GM12864 (cell line): ENCODE data around the gene MX1.

Experiments used
- DNase-seq: peaks from one replicate; pipeline ENCODE4 v3.0.0-alpha.2; 2011; ENCODE audit warnings: low read depth
- H3K4me3 ChIP-seq: 2 replicates; pipeline ENCODE4 v1.5.1; 2011; ENCODE audit warnings: mild to moderate bottlenecking, low read depth, low read length, control low read depth
- TF ChIP-seq, protein P1 (sequence below): IDR thresholded peaks from 2 replicates; pipeline ENCODE4 v1.5.1; 2011; ENCODE audit warnings: low read depth, mild to moderate bottlenecking, moderate library complexity, low read length, control low read depth, inconsistent platforms; ENCODE audit errors: missing control alignments

Gene MX1

DNA sequence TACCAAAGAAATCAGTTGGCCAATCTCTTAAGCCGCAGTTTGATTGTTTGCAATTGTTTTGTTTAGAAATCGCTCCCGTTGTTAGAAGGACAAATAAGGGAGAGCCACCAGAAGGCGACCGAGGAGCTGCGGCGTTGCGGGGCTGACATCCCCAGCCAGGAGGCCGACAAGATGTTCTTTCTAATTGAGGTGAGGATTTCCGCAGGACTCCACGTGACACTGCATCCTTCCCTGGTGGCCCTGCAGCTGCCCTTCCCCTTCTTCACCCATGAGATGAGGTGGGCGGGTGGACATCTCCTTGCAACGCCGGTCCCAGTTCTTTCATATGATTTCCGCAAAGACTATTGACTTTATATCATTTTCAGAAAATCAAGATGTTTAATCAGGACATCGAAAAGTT, 27.2 kb upstream of the MX1 start:
- no peak for DNase-seq
- TF ChIP-seq, protein P1, sequence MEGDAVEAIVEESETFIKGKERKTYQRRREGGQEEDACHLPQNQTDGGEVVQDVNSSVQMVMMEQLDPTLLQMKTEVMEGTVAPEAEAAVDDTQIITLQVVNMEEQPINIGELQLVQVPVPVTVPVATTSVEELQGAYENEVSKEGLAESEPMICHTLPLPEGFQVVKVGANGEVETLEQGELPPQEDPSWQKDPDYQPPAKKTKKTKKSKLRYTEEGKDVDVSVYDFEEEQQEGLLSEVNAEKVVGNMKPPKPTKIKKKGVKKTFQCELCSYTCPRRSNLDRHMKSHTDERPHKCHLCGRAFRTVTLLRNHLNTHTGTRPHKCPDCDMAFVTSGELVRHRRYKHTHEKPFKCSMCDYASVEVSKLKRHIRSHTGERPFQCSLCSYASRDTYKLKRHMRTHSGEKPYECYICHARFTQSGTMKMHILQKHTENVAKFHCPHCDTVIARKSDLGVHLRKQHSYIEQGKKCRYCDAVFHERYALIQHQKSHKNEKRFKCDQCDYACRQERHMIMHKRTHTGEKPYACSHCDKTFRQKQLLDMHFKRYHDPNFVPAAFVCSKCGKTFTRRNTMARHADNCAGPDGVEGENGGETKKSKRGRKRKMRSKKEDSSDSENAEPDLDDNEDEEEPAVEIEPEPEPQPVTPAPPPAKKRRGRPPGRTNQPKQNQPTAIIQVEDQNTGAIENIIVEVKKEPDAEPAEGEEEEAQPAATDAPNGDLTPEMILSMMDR: no peak
- H3K4me3 ChIP-seq: no peak overlapping the region

DNA sequence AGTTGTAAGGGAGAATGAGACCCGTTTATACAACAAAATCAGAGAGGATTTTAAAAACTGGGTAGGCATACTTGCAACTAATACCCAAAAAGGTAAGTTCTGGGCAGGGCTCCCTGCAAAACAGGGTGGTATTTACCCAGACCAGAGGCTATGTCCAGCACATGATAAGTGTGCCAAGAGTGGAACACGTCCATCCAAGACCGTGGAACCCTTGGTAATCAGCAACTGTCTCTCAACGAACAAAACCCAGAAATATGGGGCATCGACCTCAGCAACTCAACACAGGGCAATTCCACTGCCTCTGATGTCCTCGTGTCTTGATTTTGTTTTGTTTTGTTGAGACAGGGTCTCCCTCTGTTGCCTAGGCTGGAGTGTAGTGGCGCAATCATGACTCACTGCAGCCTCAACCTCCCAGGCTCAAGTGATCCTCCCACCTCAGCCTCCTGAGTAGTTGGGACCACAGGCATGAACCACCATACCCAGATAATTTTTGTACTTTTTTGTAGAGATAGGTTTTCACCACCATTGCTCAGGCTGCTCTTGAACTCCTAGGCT, 26.7 kb upstream of the MX1 start:
- DNase-seq: no peak
- TF ChIP-seq, protein P1: no peak
- no peak overlapping the region for H3K4me3 ChIP-seq

DNA sequence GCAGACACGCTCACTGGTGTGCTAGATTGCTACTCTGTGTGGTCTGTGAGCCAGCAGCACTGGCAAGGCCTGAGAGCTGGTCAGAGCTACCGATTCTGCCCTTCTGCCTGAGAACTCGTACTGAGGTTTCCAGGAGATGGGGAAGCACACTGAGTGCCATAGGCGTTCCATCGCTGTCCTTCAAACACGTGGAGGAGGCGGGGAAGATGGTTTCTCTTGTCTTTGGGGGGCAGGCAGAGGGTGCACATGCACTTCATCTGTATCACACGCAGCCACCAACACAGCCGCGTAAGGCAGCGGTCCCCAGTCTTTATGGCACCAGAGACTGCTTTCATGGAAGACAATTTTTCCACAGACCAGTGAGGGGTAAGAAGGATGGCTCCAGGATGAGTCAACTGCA, 23.8 kb upstream of the MX1 start:
- H3K4me3 ChIP-seq: no peak overlapping the region
- TF ChIP-seq, protein P1: no peak
- no peak for DNase-seq

DNA sequence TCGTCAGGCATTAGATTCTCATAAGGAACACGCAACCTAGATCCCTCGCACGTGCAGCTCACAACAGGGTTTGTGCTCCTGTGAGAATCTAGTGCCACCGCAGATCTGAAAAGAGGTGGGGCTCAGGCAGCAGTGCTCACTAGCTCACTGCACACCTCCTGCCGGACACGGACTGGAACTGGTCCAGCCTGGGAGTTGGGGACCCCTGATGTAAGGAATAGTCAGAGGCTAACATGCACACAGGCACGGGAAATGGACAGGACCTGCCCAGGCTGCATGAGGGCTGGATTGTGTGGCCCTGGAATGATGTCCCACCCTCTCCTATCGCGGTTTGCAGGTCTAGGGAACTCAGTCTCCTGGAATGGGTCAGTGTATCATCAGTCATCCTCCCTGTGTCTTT, 23.2 kb upstream of the MX1 start:
- TF ChIP-seq, protein P1: no peak
- no peak overlapping the region for H3K4me3 ChIP-seq
- DNase-seq: no peak

DNA sequence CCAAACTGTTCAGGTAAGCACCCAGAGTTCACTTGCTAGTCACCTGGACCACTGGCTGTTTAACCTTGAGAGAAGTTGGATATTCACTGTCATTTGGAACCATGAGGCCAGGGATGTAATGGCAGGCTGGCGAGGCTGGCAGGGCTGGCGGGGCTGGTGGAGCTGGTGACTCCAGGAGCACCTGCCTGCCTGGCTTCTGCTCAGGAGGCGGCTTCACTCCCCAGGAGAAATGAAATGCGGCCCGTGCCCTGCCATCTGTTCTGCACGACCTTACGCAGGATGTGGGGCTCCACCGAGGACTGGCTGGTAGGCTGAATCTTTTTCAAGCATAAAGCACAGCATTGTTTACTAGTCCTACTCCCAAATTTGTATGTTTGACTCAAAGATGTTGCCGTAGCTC, 22.7 kb upstream of the MX1 start:
- TF ChIP-seq, protein P1: no peak
- no peak for DNase-seq
- no peak overlapping the region for H3K4me3 ChIP-seq

DNA sequence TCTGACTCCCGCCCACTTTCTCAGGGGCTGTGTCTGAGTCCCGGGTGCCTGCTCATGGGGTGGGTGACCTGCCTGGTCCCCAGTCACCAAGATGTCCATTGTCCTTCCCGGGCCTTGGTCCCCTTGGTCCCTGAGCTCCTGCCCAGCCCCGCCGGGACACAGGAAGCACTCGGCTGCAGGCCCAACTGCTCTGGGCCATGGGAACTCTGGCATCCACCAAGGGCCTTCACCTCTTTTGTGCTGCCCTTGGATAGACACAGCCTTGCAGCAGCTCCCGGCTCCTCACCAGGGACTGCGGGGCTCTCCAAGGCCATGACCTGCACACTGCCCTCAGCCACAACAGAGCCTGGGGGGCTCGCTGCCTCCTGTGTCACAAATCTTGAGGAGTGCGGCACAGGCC, 22.1 kb upstream of the MX1 start:
- TF ChIP-seq, protein P1: no peak
- DNase-seq: no peak
- no peak overlapping the region for H3K4me3 ChIP-seq

DNA sequence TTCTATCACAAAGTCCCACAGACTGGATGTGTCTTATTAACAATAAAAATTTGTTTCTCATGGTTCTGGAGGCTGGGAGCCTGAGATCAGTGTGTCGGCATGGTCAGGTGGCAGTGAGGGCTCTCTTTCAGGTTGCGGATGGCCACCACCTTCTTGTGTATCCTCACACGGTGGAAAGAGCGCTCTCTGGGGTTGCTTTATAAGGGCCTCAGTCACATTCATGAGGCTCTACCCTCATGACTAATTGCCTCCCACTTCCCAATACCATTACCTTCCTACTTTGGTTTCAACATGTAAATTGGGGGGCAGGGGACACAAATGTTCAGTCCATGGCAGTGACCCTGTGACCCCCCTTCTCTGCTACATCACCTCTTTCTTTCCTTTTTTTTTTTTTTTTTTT, 20.7 kb upstream of the MX1 start:
- no peak overlapping the region for H3K4me3 ChIP-seq
- TF ChIP-seq, protein P1: no peak
- no peak for DNase-seq
